Cerebellar cortex (tissue), 1 donor: Measurements from ENCODE around the gene ERBB4.
"Not testable (repeated sequence)": the region's sequence is repeated elsewhere in the genome, so short reads cannot be mapped to it uniquely, and the experiment has no call there.

Source experiments
- DNase-seq: peaks from one replicate; pipeline ENCODE4 v3.0.0-alpha.2; 2015; ENCODE audit warnings: low spot score

The ERBB4 gene

DNA sequence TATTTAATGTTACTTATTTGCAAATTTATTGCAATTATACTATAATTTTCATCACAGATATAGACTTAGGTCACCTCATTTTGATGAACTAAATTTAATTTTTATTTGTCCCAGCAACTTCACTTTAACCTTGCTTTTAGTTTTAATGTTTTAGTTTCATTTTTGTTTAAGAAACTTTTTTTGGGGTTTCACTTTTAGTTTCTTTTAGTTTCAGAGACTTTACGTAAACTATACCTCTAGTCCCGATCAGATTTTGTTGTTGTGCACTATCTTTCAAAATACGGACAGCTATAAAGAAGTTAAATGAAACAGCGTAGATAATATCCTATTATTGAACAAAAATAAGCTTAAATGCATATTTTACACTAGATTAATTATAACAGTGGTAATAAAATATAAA is 460.5 kb downstream of the ERBB4 start:
- DNase-seq: no peak

DNA sequence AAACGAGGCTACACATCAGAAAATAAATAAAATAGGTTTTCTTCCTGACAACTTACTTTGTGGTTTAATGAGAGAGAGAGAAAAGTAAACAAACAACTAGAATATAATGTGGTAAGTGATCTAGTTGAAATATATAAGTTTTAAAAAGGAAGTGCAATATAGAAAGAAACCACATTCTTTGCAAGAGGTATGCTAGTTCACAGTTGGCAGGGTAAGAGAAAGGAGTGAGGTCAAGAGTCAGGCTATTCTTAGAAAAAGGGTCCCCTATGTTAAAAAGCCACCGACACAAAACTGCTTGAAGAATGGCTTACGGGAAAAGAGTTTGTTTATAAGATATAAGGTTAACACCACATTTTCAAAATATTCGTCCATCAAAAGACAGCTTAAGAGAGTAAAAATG is 462.1 kb downstream of the ERBB4 start:
- DNase-seq: no peak

DNA sequence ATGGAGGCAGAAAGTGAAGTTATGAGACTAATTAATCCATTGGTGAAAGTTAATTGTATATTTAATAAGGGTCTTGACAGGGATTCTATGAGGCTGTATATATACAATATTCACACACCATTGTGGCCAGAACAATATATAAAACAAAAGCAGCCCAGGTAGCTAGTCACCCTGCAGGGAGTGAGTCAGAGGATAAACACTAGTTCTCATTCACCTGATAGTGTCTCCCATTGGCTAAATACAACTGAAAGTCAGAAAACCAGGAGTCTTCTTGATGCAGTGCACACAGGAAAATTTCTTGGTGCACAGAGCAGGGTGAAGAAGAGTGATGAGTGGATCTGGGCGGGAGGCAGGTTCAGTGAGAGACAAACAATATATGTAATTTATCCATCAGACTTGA is 465.2 kb downstream of the ERBB4 start:
- no peak for DNase-seq

DNA sequence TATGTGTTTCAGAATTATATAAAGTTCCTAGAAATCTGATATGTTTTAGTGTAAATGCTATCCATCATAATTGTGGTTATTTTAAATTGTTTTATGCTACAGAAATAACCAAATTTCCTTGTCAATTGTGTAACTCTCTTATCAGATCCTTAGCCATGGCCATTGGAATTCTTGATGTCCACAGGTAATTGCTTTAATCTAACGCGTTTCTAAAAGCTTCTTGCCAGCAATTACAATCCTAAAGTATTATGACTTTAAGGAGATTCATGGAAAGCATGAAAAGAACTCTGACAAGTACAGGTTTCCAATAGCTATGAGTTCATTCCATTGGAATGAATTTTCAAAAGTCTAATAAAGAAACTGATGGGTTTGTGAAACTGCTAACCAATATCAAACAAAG is 472.1 kb downstream of the ERBB4 start:
- DNase-seq: no peak

DNA sequence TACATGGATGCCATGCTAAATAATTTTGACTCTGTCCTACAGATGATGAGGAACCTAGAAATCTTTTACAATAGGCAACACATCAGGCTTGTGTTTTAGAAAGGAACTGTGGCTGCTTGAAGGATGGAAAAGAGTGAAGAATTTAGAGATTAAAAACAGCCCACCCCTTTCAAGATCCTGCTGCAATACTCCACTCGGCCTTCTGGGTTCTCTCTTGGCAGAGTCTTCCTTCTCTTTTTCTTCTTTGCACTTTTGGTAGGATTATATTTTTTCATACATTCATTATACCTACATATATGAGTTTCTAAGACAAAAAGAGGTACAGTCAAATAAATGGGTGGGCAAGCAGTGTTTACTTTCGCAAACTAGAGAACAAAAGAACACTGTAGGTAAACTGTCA is 474.3 kb downstream of the ERBB4 start:
- DNase-seq: no peak

GRCh38 chr2:212052412-212053159 is 486.0 kb downstream of the ERBB4 start:
- no peak for DNase-seq

GRCh38 chr2:212050871-212051270 is 487.7 kb downstream of the ERBB4 start:
- no peak for DNase-seq

GRCh38 chr2:212042562-212042961 is 496.0 kb downstream of the ERBB4 start:
- DNase-seq: no peak

DNA sequence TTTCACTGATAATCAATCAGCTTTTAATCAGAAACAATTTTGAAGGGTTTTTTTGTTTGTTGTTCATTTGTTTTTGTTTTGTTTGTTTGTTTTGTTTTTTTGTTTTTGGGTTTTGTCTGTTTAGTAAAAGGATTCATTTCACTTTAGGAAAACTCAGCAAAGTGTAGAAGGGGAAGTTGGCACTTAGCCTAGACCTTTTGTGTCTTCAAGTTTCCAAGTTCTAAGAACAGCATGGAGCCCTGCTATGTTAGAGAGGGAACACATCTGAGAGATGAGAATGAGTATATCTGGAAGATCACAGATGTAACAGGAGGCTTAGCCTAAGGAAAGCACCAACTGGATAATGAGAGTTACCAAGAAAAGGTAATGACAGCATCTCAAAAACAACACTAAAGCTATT is 501.5 kb downstream of the ERBB4 start:
- no peak for DNase-seq

DNA sequence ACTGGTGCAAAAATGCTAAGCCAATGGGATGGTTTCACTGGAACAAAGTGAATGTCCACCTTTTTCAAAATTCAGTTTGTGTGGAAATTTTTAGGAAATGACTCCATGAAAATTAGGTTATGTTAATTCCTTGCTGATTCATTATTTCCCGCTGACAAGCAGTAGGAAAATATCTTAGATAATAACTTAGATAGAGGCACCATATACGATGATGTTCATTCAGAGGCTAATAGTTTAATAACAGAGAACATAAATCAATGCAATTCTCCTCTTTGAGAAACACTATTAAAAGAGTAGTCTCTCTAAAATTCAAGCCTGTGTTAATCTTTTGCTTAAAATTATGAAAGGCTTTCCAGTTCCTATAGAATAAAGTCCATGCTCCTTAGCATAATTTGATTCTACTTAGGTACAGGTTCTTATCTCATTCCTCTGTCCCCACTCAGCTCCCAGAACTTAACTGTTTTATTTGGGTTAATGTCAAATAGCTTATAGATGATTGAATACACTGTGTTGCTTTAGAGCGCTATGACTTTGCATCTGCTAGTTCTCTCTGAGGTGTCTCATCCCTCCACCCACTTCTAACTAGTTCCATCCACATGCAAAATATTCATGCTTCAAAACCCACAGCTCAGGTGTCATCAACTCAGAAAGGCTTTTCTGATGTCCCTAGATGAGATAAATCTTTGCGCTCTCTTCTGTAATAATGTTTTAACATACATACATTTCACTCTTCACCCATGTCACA is 503.6 kb downstream of the ERBB4 start:
- DNase-seq: no peak

- DNase-seq: no peak
Measured at GRCh38 chr2:212033888-212034287, 504.7 kb downstream of the ERBB4 start.

DNA sequence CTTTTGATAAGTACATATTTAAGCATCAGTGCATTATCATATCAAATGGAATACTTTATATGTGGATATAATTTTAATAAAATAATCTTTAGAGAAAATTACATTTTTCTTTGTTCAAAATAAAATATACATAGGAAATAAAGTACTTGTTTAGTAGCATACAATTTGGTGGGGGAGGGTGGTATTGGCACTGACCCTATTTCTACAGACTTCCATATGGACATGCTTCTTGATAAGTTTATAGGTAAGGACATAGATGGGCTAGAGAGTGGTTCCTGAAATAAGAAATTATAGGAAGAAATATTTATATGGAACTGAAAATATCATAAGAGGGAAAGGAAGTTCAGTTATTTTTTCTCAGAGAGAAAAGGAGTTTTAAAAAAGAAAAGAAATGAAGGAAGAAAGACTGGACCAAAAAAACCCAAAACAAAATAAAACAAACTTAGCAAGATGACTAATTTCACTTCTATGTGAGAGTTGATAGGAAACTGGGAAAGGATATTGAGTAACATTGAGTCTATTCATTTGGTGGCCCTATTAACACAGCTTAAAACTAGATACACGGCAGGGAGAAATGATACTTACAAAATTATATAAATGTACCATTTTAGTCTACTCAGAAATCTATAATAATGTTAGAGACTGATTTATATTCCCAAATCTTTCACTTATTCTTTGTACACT is 505.9 kb downstream of the ERBB4 start:
- DNase-seq: no peak

DNA sequence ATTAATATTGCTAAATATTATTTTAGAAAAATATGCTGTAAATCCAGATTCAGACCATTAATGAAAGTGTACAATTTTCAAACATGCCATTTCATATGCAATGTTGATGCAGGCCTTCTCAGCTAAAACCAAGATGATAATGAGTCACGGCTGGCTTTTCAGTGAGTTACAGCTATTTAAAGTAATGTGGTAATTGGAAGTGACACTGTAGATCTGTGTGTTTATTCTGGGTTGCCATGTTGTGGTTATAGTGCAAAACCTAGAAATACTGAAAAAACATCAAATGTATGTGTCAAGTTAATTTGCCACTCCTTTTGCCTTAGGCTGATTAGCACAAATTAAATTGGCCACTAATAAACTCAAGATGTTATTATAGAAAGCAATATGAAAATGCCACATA is 506.6 kb downstream of the ERBB4 start:
- DNase-seq: no peak

DNA sequence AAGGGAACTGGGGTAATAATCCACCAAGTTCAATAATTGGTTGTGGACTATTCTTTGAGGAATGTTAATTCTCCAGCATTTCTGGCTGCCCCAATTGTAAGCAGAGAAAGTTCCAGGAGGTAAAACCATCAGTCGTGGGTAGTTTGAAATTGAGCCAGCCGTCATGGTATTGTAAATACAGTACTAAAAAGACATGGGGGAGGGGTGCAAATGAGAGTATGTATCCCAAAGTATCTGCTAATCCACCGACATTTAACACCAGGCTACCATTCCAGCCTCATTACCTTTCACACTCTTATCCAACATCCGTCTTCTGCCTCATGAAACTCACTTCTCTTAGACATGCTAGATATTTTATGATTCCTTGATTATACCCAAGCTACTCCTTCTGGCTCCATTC is 507.9 kb downstream of the ERBB4 start:
- DNase-seq: no peak

DNA sequence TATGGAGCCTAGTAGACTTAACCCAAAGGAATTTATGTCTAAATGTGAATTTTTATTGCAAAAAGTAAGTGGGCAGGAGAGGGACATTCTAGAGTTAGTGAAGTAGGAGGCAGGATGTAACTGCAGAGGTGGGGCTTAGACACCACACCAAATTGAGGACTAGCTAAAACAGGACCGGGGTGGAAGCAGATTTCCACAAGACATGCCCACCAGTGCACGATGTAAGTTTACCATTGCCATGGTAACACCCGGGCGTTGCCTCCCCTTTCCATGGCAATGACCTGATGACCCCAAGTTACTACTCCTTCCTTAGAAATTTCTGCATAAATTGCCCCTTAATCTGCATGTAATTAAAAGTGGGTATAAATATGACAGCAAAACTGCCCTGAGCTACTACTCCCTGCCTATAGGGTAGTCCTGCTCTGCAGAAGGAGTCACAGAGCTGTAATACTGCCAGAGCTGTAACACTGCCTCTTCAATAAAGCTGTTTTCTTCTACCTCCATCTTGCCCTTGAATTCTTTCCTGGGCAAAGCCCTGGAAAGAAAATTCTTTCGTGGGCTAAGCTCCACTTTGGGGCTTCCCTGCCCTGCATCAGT is 509.7 kb downstream of the ERBB4 start:
- DNase-seq: no peak

DNA sequence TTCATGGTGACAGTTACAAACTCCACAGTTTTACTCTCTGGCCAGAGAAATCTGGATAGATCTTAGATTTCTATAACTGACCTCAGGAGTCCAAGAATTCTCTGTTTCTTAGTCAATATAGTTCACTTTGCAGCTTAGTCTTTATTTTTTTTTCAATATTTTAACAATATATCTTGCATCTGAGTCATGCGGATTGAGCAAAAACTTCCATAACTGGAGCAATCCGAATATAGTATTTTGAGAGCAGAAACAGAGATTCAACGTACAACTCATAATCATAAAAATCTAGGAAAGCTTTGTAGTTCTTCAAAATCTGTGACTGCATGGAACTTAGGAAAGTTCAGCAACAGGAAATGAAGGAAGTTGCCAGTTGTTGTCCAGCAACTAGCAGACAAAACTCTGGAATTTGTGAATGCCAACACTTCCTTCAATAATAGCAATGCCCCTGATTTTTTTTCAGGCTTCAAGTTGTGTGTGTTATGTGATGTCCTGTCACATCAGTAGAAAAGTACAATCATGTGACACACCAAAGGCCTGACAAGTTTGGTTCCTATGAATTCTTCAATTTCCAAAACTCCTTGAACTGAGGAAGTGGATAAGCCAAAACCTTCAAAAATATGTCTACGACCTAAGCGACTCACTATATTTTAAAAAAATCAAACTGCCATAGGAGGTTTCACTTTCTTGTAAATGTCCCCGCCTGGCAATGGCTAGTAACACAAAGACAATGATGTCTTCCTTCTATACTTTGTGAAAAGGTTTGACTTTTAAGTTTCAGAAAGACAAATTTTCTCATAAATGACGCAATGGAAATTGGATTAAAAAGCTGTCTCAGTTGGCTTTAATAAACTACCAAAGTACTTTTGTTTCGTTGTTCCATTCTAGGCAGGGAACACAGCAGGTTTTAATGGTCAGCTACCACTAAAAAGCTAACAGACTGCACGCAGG is 510.6 kb downstream of the ERBB4 start:
- no peak for DNase-seq

DNA sequence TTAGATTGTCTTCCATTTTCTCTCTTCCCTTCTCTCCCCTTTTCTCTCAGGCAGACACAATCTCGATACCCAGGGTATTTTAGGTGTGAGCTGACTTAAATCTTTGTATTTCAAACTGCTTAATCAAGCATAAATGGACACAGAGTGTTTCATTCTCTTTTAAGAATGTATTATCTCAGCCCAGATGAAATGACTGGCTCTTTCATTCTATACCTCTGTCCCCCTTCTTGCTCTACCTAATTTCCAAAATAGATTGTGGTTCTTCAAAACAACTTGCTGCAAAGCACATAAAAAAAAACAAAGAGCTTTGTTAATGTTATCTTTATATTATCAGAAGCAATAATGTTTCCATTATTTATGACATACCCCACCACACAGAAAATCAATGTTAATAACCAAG is 514.6 kb downstream of the ERBB4 start:
- DNase-seq: no peak

DNA sequence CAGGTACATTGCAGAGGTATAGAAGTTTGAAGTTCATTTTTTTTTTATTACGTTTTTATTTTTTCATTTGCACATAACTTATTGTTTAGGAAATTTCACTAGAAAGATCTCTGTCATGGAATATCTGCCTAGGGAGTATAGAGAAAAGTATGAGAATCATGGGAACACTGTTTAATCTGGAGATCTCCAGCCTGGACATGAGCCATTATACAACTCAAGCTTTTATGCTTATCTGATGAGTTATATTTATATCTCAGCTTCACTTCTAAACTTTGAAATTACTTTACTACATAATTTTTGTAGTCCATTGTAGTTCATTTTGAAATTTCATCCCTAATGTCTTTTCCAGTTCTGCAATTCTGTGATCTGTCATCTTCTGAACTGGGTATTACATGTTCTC is 515.6 kb downstream of the ERBB4 start:
- no peak for DNase-seq

GRCh38 chr2:212021947-212022346 is 516.7 kb downstream of the ERBB4 start:
- no peak for DNase-seq

DNA sequence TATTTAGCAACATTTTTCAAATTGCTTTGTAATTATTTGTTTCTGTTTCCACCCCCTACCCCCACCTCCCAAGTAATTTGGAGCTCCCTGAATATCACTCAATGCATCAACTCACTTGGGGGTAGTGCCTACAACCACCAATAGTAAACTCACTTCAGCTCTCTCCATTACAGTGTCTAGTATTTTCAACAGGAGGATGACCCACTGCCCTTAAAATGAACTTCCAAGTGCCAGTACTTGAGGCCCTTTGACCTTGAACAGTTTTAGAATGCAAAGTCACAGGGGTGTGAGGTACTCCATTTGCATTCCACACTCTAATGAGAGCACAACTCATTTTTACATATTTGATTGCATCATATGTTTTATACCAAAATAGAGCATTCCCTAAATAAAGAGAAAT is 523.0 kb downstream of the ERBB4 start:
- no peak for DNase-seq

- DNase-seq: no peak
Measured at GRCh38 chr2:212013626-212014025, 525.0 kb downstream of the ERBB4 start.

DNA sequence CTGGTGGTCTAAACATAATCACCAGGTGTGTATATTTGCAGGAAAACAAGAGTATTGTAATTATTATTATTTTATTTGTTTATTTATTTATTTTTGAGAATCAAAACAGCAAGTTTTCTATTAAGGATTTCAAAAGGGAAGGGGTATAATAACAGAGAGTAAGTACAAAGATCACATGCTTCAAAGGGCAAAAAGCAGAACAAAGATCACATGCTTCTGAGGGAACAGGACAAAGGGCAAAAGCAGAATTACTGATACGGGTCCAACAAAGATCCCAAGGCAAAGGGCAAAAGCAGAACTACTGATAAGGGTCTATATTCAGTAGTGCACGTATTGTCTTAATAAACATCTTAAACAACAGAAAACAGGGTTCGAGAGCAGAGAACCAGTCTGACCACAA is 528.3 kb downstream of the ERBB4 start:
- not testable (repeated sequence) for DNase-seq
